ENCODE measurements around the gene TRNT1. TPM values are rescaled to one million over a fixed set of nuclear protein-coding genes. Genes with fewer than 3 reads are reported as not detected.

The TRNT1 gene
- total and polyA plus RNA-seq, 7 experiments from 2014 or later: 22.7 to 44.5 (median 36.7) TPM

GRCh38 chr3:3165650-3166049, 38.9 kb downstream of the TRNT1 start:
- H3K4me1 Mint-ChIP-seq: peaks cover 10 to 94% (median 75%) of the 10 kb centered on the region in 7 donors
- peaks cover 13 to 48% (median 47%) of the 10 kb centered on the region in 5 donors for H3K36me3 Mint-ChIP-seq

DNA sequence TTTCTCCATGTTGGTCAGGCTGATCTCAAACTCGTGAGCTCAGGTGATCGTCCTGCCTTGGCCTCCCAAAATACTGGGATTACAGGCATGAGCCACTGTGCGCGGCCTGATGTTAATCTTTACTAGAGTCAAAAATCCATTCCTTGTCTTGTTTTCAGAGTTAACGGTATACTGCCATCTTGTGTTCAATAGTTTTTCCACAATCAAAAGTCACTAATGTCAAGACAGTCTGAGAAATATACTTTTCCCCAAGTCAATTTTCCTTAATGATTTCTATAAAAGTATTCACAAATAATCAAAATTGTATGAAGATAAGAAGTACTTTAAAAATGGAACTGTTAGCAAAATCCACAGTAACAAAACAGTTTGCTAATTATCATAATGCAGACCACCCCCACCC, 44.3 kb downstream of the TRNT1 start:
- ATAC-seq (peak; percentile 73), DNase-seq (peak in 7 of 9 donors; percentile 26 to 56 (median 47))
- Mint-ChIP-seq H3K36me3 (peaks cover 4 to 54% (median 39%) of the 10 kb centered on the region in 5 donors), H3K4me1 (peaks cover 41 to 94% (median 73%) of the 10 kb centered on the region in 7 donors), H3K4me3 (peak overlapping the region in 9 of 10 donors; percentile 20 to 91 (median 53)), H3K27me3 (no peaks in the 10 kb centered on the region), H3K27ac (peak overlapping the region; percentile 35 to 98 (median 94)), H3K9me3 (peaks cover 0 to 2% (median 0%) of the 10 kb centered on the region in 11 donors)
- Histone ChIP-seq H3K27me3 (ENCODE audit: control insufficient read depth in 2 of 2, insufficient read depth in 2 of 2, low read length in 2 of 2) (no peaks in the 10 kb centered on the region), H3K9me3 (ENCODE audit: control insufficient read depth in 2 of 3, low read length in 3 of 3) (no peaks in the 10 kb centered on the region), H3K36me3 (ENCODE audit: control insufficient read depth in 2 of 3, insufficient read depth in 3 of 3, low read length in 3 of 3) (peaks cover 20 to 28% (median 28%) of the 10 kb centered on the region in 3 experiments), H3K27ac (ENCODE audit: low read depth, low read length) (peak overlapping the region; percentile 87), H3K4me3 (ENCODE audit: low read length) (no peak overlapping the region), H3K4me1 (ENCODE audit: control insufficient read depth in 2 of 2, insufficient read depth in 2 of 2, low read length in 2 of 2) (peaks cover 24 to 50% of the 10 kb centered on the region in 2 donors)
- ChIA-PET CTCF (interaction anchor here (0.8 to 2.0 kb wide), 4 partner anchors 10 to 380 kb away, joined by 3 to 9 read pairs (median 4); no protein-coding TSS in a partner anchor), POLR2A (interaction anchor here (1.0 kb wide), 1 partner anchor 45 kb away, joined by 3 read pairs; no protein-coding TSS in a partner anchor)
- intact Hi-C loops (cut with micrococcal nuclease): loop anchor here (1.0 to 10.0 kb wide), 9 partner anchors 8 to 906 kb away; partner anchors contain the start of gene CRBN (in 1 of the 2)

More at GRCh38 chr3:3165650-3166049, 38.9 kb downstream of the TRNT1 start:
- Mint-ChIP-seq H3K27ac (peak overlapping the region in 8 of 9 donors; percentile 25 to 80 (median 56)), H3K27me3 (no peaks in the 10 kb centered on the region), H3K4me3 (peak overlapping the region in 2 of 10 donors; percentile 26 to 35), H3K9me3 (no peaks in the 10 kb centered on the region)
- Histone ChIP-seq H3K27ac (ENCODE audit: low read depth, low read length) (no peak overlapping the region), H3K9me3 (ENCODE audit: control insufficient read depth in 2 of 3, low read length in 3 of 3) (no peaks in the 10 kb centered on the region), H3K27me3 (ENCODE audit: control insufficient read depth in 2 of 2, insufficient read depth in 2 of 2, low read length in 2 of 2) (no peaks in the 10 kb centered on the region), H3K36me3 (ENCODE audit: control insufficient read depth in 2 of 3, insufficient read depth in 3 of 3, low read length in 3 of 3) (peaks cover 27 to 61% (median 46%) of the 10 kb centered on the region in 3 experiments), H3K4me1 (ENCODE audit: control insufficient read depth in 2 of 2, insufficient read depth in 2 of 2, low read length in 2 of 2) (peaks cover 0 to 15% of the 10 kb centered on the region in 2 donors), H3K4me3 (ENCODE audit: low read length) (no peak overlapping the region)
- DNase-seq: no peak
- intact Hi-C loops (cut with micrococcal nuclease): no loop called here
- CTCF ChIA-PET: no interaction called here
- POLR2A ChIA-PET: no interaction called here
- no peak for ATAC-seq

DNA sequence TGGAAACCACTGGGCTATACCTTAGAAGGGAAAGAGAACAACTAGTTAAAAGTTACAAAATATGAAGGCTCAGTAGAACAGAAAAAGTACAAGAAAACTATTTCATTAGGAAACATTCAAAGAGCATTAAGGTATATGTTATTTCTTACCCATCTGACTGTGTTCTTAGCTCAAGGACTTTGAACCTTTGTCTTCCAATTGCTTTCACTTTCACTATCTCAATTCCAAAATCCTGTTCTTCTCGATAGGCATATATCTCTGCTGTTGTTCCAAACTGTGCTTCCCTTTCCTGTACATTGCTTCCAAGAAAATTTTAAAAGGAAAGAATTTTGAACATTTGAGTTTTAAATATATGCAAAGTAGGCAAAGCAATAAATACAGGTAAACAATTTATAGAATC, 45.9 kb downstream of the TRNT1 start:
- peaks cover 15 to 18% (median 15%) of the 10 kb centered on the region in 3 experiments for H3K36me3 ChIP-seq (ENCODE audit: control insufficient read depth in 2 of 3, insufficient read depth in 3 of 3, low read length in 3 of 3)

GRCh38 chr3:3177861-3178497, 51.2 kb downstream of the TRNT1 start:
- CTCF ChIA-PET: interaction anchor here (1.0 to 1.5 kb wide), 3 partner anchors 11 to 23 kb away, joined by 3 to 5 read pairs (median 5); no protein-coding TSS in a partner anchor
- H3K27ac ChIP-seq (ENCODE audit: low read depth, low read length): peak overlapping the region; percentile 87
- no peaks in the 10 kb centered on the region for H3K27me3 ChIP-seq (ENCODE audit: control insufficient read depth in 2 of 2, insufficient read depth in 2 of 2, low read length in 2 of 2)
- H3K4me1 Mint-ChIP-seq: peaks cover 36 to 71% (median 58%) of the 10 kb centered on the region in 7 donors
- DNase-seq (peak in 1 of 9 donors; percentile 30), ATAC-seq (no peak)
- peak overlapping the region; percentile 88 to 98 (median 95) for H3K27ac Mint-ChIP-seq
- H3K27me3 Mint-ChIP-seq: peaks cover 0 to 4% (median 0%) of the 10 kb centered on the region in 5 donors
- intact Hi-C loops (cut with micrococcal nuclease): loop anchor here (2.0 to 10.0 kb wide), 7 partner anchors 117 to 1944 kb away; partner anchors contain the start of genes ARL8B (in 1 of the 2), ITPR1 (in 1 of the 2) and LRRN1 (in 1 of the 2)
- peaks cover 0 to 31% (median 18%) of the 10 kb centered on the region in 5 donors for H3K36me3 Mint-ChIP-seq
- H3K9me3 ChIP-seq (ENCODE audit: control insufficient read depth in 2 of 3, low read length in 3 of 3): no peaks in the 10 kb centered on the region
- H3K4me3 Mint-ChIP-seq: peak overlapping the region; percentile 88 to 99 (median 94)
- H3K4me1 ChIP-seq (ENCODE audit: control insufficient read depth in 2 of 2, insufficient read depth in 2 of 2, low read length in 2 of 2): peaks cover 35 to 42% of the 10 kb centered on the region in 2 donors
- peaks cover 0 to 5% (median 3%) of the 10 kb centered on the region in 3 experiments for H3K36me3 ChIP-seq (ENCODE audit: control insufficient read depth in 2 of 3, insufficient read depth in 3 of 3, low read length in 3 of 3)
- POLR2A ChIA-PET: interaction anchor here (0.6 to 7.4 kb wide), 4 partner anchors 13 to 1806 kb away, joined by 3 to 72 read pairs (median 4); partner anchors contain the start of gene ITPR1
- peak overlapping the region; percentile 86 for H3K4me3 ChIP-seq (ENCODE audit: low read length)
- peaks cover 0 to 2% (median 0%) of the 10 kb centered on the region in 11 donors for H3K9me3 Mint-ChIP-seq

More for the DNA sequence above, 45.9 kb downstream of the TRNT1 start:
- H3K27me3 Mint-ChIP-seq: no peaks in the 10 kb centered on the region
- H3K4me1 Mint-ChIP-seq: peaks cover 47 to 97% (median 75%) of the 10 kb centered on the region in 7 donors
- Histone ChIP-seq H3K4me1 (ENCODE audit: control insufficient read depth in 2 of 2, insufficient read depth in 2 of 2, low read length in 2 of 2) (peaks cover 35 to 53% of the 10 kb centered on the region in 2 donors), H3K27ac (ENCODE audit: low read depth, low read length) (peak overlapping the region; percentile 87), H3K4me3 (ENCODE audit: low read length) (peak overlapping the region; percentile 11), H3K27me3 (ENCODE audit: control insufficient read depth in 2 of 2, insufficient read depth in 2 of 2, low read length in 2 of 2) (no peaks in the 10 kb centered on the region), H3K9me3 (ENCODE audit: control insufficient read depth in 2 of 3, low read length in 3 of 3) (no peaks in the 10 kb centered on the region)
- DNase-seq: peak in 3 of 9 donors; percentile 28 to 35 (median 30)
- H3K9me3 Mint-ChIP-seq: peaks cover 0 to 2% (median 0%) of the 10 kb centered on the region in 11 donors
- H3K36me3 Mint-ChIP-seq: peaks cover 0 to 49% (median 29%) of the 10 kb centered on the region in 5 donors
- POLR2A ChIA-PET: interaction anchor here (0.5 to 2.0 kb wide), 7 partner anchors 12 to 294 kb away, joined by 3 to 10 read pairs (median 3); partner anchors contain the start of gene TRNT1
- intact Hi-C loops (cut with micrococcal nuclease): loop anchor here (1.0 to 10.0 kb wide), 4 partner anchors 45 to 908 kb away; no protein-coding TSS in a partner anchor
- ATAC-seq: peak; percentile 45
- CTCF ChIA-PET: interaction anchor here (0.8 to 2.0 kb wide), 8 partner anchors 9 to 1118 kb away, joined by 3 to 9 read pairs (median 6); no protein-coding TSS in a partner anchor
- H3K4me3 Mint-ChIP-seq: peak overlapping the region; percentile 76 to 91 (median 84)
- peak overlapping the region; percentile 86 to 98 (median 94) for H3K27ac Mint-ChIP-seq

GRCh38 chr3:3178498-3179328, 52.0 kb downstream of the TRNT1 start:
- no peak for ATAC-seq
- no peak for DNase-seq
- Mint-ChIP-seq H3K27ac (peak overlapping the region; percentile 88 to 98 (median 95)), H3K9me3 (peaks cover 0 to 2% (median 0%) of the 10 kb centered on the region in 11 donors), H3K4me3 (peak overlapping the region; percentile 88 to 99 (median 94)), H3K27me3 (peaks cover 0 to 10% (median 0%) of the 10 kb centered on the region in 5 donors), H3K4me1 (peaks cover 33 to 64% (median 53%) of the 10 kb centered on the region in 7 donors), H3K36me3 (peaks cover 0 to 26% (median 13%) of the 10 kb centered on the region in 5 donors)
- Histone ChIP-seq H3K4me3 (ENCODE audit: low read length) (peak overlapping the region; percentile 86), H3K27ac (ENCODE audit: low read depth, low read length) (peak overlapping the region; percentile 87), H3K9me3 (ENCODE audit: control insufficient read depth in 2 of 3, low read length in 3 of 3) (no peaks in the 10 kb centered on the region), H3K36me3 (ENCODE audit: control insufficient read depth in 2 of 3, insufficient read depth in 3 of 3, low read length in 3 of 3) (peaks cover 0 to 5% (median 3%) of the 10 kb centered on the region in 3 experiments), H3K27me3 (ENCODE audit: control insufficient read depth in 2 of 2, insufficient read depth in 2 of 2, low read length in 2 of 2) (no peaks in the 10 kb centered on the region), H3K4me1 (ENCODE audit: control insufficient read depth in 2 of 2, insufficient read depth in 2 of 2, low read length in 2 of 2) (peaks cover 30 to 41% of the 10 kb centered on the region in 2 donors)
- intact Hi-C loops (cut with micrococcal nuclease): loop anchor here (1.0 to 10.0 kb wide), 13 partner anchors 7 to 1944 kb away; partner anchors contain the start of genes ARL8B (in 2 of the 2), ITPR1 (in 2 of the 2), SETMAR (in 2 of the 2) and TRNT1 (in 2 of the 2)
- CTCF ChIA-PET: interaction anchor here (0.8 to 1.5 kb wide), 4 partner anchors 11 to 22 kb away, joined by 3 to 5 read pairs (median 4); no protein-coding TSS in a partner anchor
- POLR2A ChIA-PET: interaction anchor here (0.6 to 7.4 kb wide), 3 partner anchors 12 to 1805 kb away, joined by 4 to 72 read pairs (median 4); no protein-coding TSS in a partner anchor
